Muscle of leg (tissue), 11 donors: ENCODE results near the gene ENTHD1. TPM values are rescaled to one million over a fixed set of nuclear protein-coding genes. Genes with fewer than 3 reads are reported as not detected.
"Not testable (repeated sequence)": the region's sequence is repeated elsewhere in the genome, so short reads cannot be mapped to it uniquely, and the experiment has no call there.

ENCODE experiments used
- DNase-seq: peaks from one replicate; pipeline ENCODE4 v3.0.0; 2013
- H3K27ac ChIP-seq: one replicate; pipeline ENCODE4 v1.5.1; 2013; ENCODE audit warnings: mild to moderate bottlenecking, low read length, control low read depth
- H3K27me3 ChIP-seq: one replicate; pipeline ENCODE4 v1.6.1; 2013; ENCODE audit warnings: low read length; ENCODE audit not compliant: control insufficient read depth, insufficient read depth
- H3K36me3 ChIP-seq: one replicate; pipeline ENCODE4 v1.6.1; 2013; ENCODE audit warnings: low read length; ENCODE audit not compliant: control insufficient read depth, insufficient read depth
- H3K4me1 ChIP-seq: one replicate; pipeline ENCODE4 v1.6.1; 2013; ENCODE audit warnings: low read length; ENCODE audit not compliant: control insufficient read depth, insufficient read depth
- H3K4me3 ChIP-seq: one replicate; pipeline ENCODE4 v1.5.1; 2013; ENCODE audit warnings: low read length, control low read depth
- H3K9me3 ChIP-seq: replicated peaks from 2 replicates; pipeline ENCODE4 v1.6.1; 2013; ENCODE audit warnings: low read depth, low read length; ENCODE audit not compliant: control insufficient read depth
- WGBS: methylation state at CpG from one replicate; pipeline ENCODE4 v1.1.5; 2013; ENCODE audit warnings: missing lambda C conversion rate; ENCODE audit not compliant: insufficient coverage; 5-methylcytosine and 5-hydroxymethylcytosine counted together
- polyA plus RNA-seq, 8 donors: library from polyadenylated mRNA; unstranded; fragments of 120-200 nt; gene quantifications; one replicate each; pipeline versions ENCODE4 v1.2.1 to v1.2.3, GENCODE V29; 2013; ENCODE audit warnings: inconsistent platforms in 1 of 8, low replicate concordance in 1 of 8; ENCODE audit not compliant: insufficient read length in 8 of 8, insufficient read depth in 1 of 8
- total RNA-seq: library from RNA; stranded (reverse); fragments of 120-200 nt; gene quantifications from one replicate; pipeline ENCODE4 v1.2.4, GENCODE V29; 2013

ENTHD1 gene
- total and polyA plus RNA-seq, 9 donors = not detected

- WGBS = 51% methylated on average over 3 of the region's 6 CpGs
- Histone ChIP-seq H3K9me3 (no peaks in the 10 kb centered on the region), H3K4me3 (no peak overlapping the region), H3K4me1 (no peaks in the 10 kb centered on the region), H3K27ac (no peak overlapping the region), H3K36me3 (no peaks in the 10 kb centered on the region), H3K27me3 (no peaks in the 10 kb centered on the region)
- DNase-seq = no peak
Observed at GRCh38 chr22:39877079-39877845, 16.3 kb downstream of the ENTHD1 start.

- H3K4me3 ChIP-seq, DNase-seq: not testable (repeated sequence)
- WGBS = 94% methylated on average over 12 of the region's 42 CpGs
Observed at GRCh38 chr22:39875176-39875885, 18.2 kb downstream of the ENTHD1 start.

GRCh38 chr22:39873965-39874364, 19.6 kb downstream of the ENTHD1 start:
- Histone ChIP-seq H3K4me3 (no peak overlapping the region), H3K9me3 (no peaks in the 10 kb centered on the region), H3K27me3 (no peaks in the 10 kb centered on the region), H3K4me1 (no peaks in the 10 kb centered on the region), H3K27ac (no peak overlapping the region), H3K36me3 (no peaks in the 10 kb centered on the region)
- DNase-seq = no peak
- no CpG with 5 or more reads among the region's 1 CpG for WGBS

More at GRCh38 chr22:39875176-39875885, 18.2 kb downstream of the ENTHD1 start:
- not testable (repeated sequence) for H3K36me3 ChIP-seq, H3K4me1 ChIP-seq, H3K9me3 ChIP-seq, H3K27ac ChIP-seq, H3K27me3 ChIP-seq

GRCh38 chr22:39872548-39872947, 21.0 kb downstream of the ENTHD1 start:
- H3K27me3 ChIP-seq = peaks cover 1% of the 10 kb centered on the region
- WGBS = no CpG with 5 or more reads among the region's 1 CpG

GRCh38 chr22:39871008-39871798, 22.4 kb downstream of the ENTHD1 start:
- no peak for DNase-seq
- Histone ChIP-seq H3K4me3 (no peak overlapping the region), H3K4me1 (no peaks in the 10 kb centered on the region), H3K9me3 (no peaks in the 10 kb centered on the region), H3K27ac (no peak overlapping the region), H3K27me3 (peaks cover 2% of the 10 kb centered on the region), H3K36me3 (no peaks in the 10 kb centered on the region)
- no CpG with 5 or more reads among the region's 5 CpGs for WGBS

More at GRCh38 chr22:39872548-39872947, 21.0 kb downstream of the ENTHD1 start:
- Histone ChIP-seq H3K4me1 (no peaks in the 10 kb centered on the region), H3K4me3 (no peak overlapping the region), H3K36me3 (no peaks in the 10 kb centered on the region), H3K27ac (no peak overlapping the region), H3K9me3 (no peaks in the 10 kb centered on the region)
- DNase-seq = no peak

- H3K27ac ChIP-seq, H3K4me1 ChIP-seq, H3K9me3 ChIP-seq, H3K4me3 ChIP-seq, DNase-seq, H3K27me3 ChIP-seq, H3K36me3 ChIP-seq: not testable (repeated sequence)
- WGBS = 100% methylated on average over 1 of the region's 2 CpGs
Observed at GRCh38 chr22:39869797-39870196, 23.8 kb downstream of the ENTHD1 start.

GRCh38 chr22:39868741-39869140, 24.8 kb downstream of the ENTHD1 start:
- H3K4me1 ChIP-seq = no peaks in the 10 kb centered on the region
- no peaks in the 10 kb centered on the region for H3K9me3 ChIP-seq
- DNase-seq = no peak
- H3K27me3 ChIP-seq = peaks cover 2% of the 10 kb centered on the region
- H3K27ac ChIP-seq = no peak overlapping the region
- no CpG with 5 or more reads among the region's 1 CpG for WGBS
- no peak overlapping the region for H3K4me3 ChIP-seq
- H3K36me3 ChIP-seq = no peaks in the 10 kb centered on the region

GRCh38 chr22:39859903-39860588, 33.5 kb downstream of the ENTHD1 start:
- no peaks in the 10 kb centered on the region for H3K36me3 ChIP-seq
- DNase-seq = no peak
- H3K4me3 ChIP-seq = no peak overlapping the region
- H3K27ac ChIP-seq = no peak overlapping the region
- H3K4me1 ChIP-seq = no peaks in the 10 kb centered on the region
- WGBS = no CpG with 5 or more reads among the region's 7 CpGs
- no peaks in the 10 kb centered on the region for H3K27me3 ChIP-seq
- H3K9me3 ChIP-seq = no peaks in the 10 kb centered on the region

- Histone ChIP-seq H3K4me1 (no peaks in the 10 kb centered on the region), H3K27me3 (peaks cover 4% of the 10 kb centered on the region), H3K27ac (no peak overlapping the region), H3K9me3 (no peaks in the 10 kb centered on the region), H3K36me3 (no peaks in the 10 kb centered on the region), H3K4me3 (no peak overlapping the region)
- DNase-seq = no peak
- no CpG with 5 or more reads among the region's 4 CpGs for WGBS
Observed at GRCh38 chr22:39856588-39856987, 37.0 kb downstream of the ENTHD1 start.
